Measurements from ENCODE around the gene ZNF438.

ZNF438 gene

DNA sequence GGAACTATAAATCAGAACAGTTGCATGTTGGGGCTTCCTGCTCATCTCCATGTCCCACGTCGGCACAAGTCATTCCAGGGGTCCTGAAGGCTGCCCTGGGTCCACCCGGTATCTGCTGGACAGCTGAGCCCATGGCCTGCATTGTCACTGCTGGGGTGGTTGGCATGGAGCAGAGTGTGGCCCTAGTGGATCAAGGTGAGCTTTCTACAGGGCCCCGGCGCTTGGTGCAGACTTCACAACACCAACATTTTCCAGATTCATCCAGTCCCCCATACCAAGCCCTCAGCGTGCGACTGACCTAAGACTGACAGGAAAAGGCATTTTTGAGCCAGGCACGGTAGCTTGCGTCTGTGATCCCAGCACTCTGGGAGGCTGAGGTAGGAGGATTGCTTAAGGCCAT is 226.6 kb downstream of the ZNF438 start:
- TF ChIP-seq SPI1 (IDR thresholded peaks at IDR 0.05; ENCODE audit: borderline replicate concordance, low read depth) (no peak), POLR2AphosphoS5 (IDR thresholded peaks at IDR 0.05; ENCODE audit: low read depth) (no peak), GABPA (IDR thresholded peaks at IDR 0.05; ENCODE audit: low read depth) (no peak)
- TF ChIP-seq, protein P1, sequence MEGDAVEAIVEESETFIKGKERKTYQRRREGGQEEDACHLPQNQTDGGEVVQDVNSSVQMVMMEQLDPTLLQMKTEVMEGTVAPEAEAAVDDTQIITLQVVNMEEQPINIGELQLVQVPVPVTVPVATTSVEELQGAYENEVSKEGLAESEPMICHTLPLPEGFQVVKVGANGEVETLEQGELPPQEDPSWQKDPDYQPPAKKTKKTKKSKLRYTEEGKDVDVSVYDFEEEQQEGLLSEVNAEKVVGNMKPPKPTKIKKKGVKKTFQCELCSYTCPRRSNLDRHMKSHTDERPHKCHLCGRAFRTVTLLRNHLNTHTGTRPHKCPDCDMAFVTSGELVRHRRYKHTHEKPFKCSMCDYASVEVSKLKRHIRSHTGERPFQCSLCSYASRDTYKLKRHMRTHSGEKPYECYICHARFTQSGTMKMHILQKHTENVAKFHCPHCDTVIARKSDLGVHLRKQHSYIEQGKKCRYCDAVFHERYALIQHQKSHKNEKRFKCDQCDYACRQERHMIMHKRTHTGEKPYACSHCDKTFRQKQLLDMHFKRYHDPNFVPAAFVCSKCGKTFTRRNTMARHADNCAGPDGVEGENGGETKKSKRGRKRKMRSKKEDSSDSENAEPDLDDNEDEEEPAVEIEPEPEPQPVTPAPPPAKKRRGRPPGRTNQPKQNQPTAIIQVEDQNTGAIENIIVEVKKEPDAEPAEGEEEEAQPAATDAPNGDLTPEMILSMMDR (IDR thresholded peaks at IDR 0.05; ENCODE audit: insufficient read depth, low read length), result no peak
- TF ChIP-seq, protein P2, sequence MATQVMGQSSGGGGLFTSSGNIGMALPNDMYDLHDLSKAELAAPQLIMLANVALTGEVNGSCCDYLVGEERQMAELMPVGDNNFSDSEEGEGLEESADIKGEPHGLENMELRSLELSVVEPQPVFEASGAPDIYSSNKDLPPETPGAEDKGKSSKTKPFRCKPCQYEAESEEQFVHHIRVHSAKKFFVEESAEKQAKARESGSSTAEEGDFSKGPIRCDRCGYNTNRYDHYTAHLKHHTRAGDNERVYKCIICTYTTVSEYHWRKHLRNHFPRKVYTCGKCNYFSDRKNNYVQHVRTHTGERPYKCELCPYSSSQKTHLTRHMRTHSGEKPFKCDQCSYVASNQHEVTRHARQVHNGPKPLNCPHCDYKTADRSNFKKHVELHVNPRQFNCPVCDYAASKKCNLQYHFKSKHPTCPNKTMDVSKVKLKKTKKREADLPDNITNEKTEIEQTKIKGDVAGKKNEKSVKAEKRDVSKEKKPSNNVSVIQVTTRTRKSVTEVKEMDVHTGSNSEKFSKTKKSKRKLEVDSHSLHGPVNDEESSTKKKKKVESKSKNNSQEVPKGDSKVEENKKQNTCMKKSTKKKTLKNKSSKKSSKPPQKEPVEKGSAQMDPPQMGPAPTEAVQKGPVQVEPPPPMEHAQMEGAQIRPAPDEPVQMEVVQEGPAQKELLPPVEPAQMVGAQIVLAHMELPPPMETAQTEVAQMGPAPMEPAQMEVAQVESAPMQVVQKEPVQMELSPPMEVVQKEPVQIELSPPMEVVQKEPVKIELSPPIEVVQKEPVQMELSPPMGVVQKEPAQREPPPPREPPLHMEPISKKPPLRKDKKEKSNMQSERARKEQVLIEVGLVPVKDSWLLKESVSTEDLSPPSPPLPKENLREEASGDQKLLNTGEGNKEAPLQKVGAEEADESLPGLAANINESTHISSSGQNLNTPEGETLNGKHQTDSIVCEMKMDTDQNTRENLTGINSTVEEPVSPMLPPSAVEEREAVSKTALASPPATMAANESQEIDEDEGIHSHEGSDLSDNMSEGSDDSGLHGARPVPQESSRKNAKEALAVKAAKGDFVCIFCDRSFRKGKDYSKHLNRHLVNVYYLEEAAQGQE (IDR thresholded peaks at IDR 0.05; ENCODE audit: insufficient replicate concordance, low read depth), result no peak
- H3K27ac ChIP-seq (replicated peaks), result no peak overlapping the region
- H3K27me3 ChIP-seq (ENCODE audit: insufficient read depth, poor library complexity, severe bottlenecking), result no peaks in the 10 kb centered on the region
- DNase-seq (ENCODE audit: low read depth in 1 of 2, low spot score in 1 of 2), result no peak
- H3K4me3 ChIP-seq (replicated peaks; ENCODE audit: insufficient read depth, low read length), result no peak overlapping the region

- Histone ChIP-seq H3K4me3 (replicated peaks; ENCODE audit: insufficient read depth, low read length) (no peak overlapping the region), H3K27me3 (ENCODE audit: insufficient read depth, poor library complexity, severe bottlenecking) (no peaks in the 10 kb centered on the region), H3K27ac (replicated peaks) (no peak overlapping the region)
- DNase-seq (ENCODE audit: low read depth in 1 of 2, low spot score in 1 of 2), result no peak
- TF ChIP-seq SPI1 (IDR thresholded peaks at IDR 0.05; ENCODE audit: borderline replicate concordance, low read depth) (no peak), GABPA (IDR thresholded peaks at IDR 0.05; ENCODE audit: low read depth) (no peak)
Observed at GRCh38 chr10:30804478-30805055, 227.1 kb downstream of the ZNF438 start.

DNA sequence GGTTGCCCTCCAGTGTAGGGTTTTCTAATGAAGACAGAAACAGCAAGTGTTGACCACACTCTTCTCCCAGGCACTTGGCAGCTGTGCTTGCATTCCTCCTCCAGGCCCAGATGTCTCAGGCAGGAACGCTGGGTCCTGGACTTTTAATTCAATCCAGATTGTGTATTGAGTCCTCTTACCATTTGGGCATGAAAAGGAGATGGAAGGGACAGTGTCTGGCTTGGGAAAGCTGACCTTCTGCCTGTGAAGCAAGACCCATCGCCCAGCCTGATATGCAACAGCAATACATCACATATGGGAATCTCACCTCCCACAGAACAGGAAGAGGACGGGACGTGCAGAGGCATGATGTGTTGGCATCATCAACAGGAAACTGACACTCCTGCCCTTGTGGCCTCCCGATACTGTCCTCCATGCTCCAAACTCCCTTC is 227.8 kb downstream of the ZNF438 start:
- H3K27ac ChIP-seq (replicated peaks), result no peak overlapping the region
- no peaks in the 10 kb centered on the region for H3K27me3 ChIP-seq (ENCODE audit: insufficient read depth, poor library complexity, severe bottlenecking)
- H3K4me3 ChIP-seq (replicated peaks; ENCODE audit: insufficient read depth, low read length), result no peak overlapping the region
- no peak for TF ChIP-seq GABPA (IDR thresholded peaks at IDR 0.05; ENCODE audit: low read depth)
- TF ChIP-seq SPI1 (IDR thresholded peaks at IDR 0.05; ENCODE audit: borderline replicate concordance, low read depth), result no peak
- TF ChIP-seq, protein P1 (IDR thresholded peaks at IDR 0.05; ENCODE audit: insufficient read depth, low read length), result no peak
- TF ChIP-seq POLR2AphosphoS5 (IDR thresholded peaks at IDR 0.05; ENCODE audit: low read depth), result no peak
- TF ChIP-seq, protein P2 (IDR thresholded peaks at IDR 0.05; ENCODE audit: insufficient replicate concordance, low read depth), result no peak
- DNase-seq (ENCODE audit: low read depth in 1 of 2, low spot score in 1 of 2), result no peak

DNA sequence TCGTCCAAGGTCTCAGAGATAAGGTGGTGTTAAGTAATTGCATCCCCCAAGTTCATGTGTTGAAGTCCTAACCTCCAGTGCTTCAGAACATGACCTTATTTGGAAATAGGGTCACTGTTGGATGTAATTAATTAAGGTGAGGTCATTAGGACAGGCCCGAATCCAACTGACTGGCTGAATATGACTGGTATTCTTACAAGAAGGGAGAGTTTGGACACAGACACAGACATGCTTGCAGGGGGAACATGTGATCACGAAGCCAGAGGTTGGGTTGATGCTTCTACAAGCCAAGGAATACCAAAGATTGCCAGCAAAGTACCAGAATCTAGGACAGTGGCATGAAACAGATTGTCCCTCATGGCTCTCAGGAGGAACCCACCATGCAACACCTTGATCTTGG is 228.6 kb downstream of the ZNF438 start:
- Histone ChIP-seq H3K27ac (replicated peaks) (no peak overlapping the region), H3K4me3 (replicated peaks; ENCODE audit: insufficient read depth, low read length) (no peak overlapping the region), H3K27me3 (ENCODE audit: insufficient read depth, poor library complexity, severe bottlenecking) (no peaks in the 10 kb centered on the region)
- DNase-seq (ENCODE audit: low read depth in 1 of 2, low spot score in 1 of 2), result no peak
- TF ChIP-seq, protein P2 (IDR thresholded peaks at IDR 0.05; ENCODE audit: insufficient replicate concordance, low read depth), result no peak
- TF ChIP-seq, protein P1 (IDR thresholded peaks at IDR 0.05; ENCODE audit: insufficient read depth, low read length), result no peak
- TF ChIP-seq SPI1 (IDR thresholded peaks at IDR 0.05; ENCODE audit: borderline replicate concordance, low read depth), result no peak
- no peak for TF ChIP-seq POLR2AphosphoS5 (IDR thresholded peaks at IDR 0.05; ENCODE audit: low read depth)
- no peak for TF ChIP-seq GABPA (IDR thresholded peaks at IDR 0.05; ENCODE audit: low read depth)
